Left forelimb (tissue), 1 donor: ENCODE results near the gene LMNTD2.
"Not testable (repeated sequence)": the region's sequence is repeated elsewhere in the genome, so short reads cannot be mapped to it uniquely, and the experiment has no call there.

ENCODE experiments used
- DNase-seq: peaks from one replicate; pipeline ENCODE4 v3.0.0-alpha.2; 2018; ENCODE audit warnings: low spot score

The LMNTD2 gene

GRCh38 chr11:586376-587316 lies 26.1 kb upstream of the LMNTD2 start:
- no peak for DNase-seq

DNA sequence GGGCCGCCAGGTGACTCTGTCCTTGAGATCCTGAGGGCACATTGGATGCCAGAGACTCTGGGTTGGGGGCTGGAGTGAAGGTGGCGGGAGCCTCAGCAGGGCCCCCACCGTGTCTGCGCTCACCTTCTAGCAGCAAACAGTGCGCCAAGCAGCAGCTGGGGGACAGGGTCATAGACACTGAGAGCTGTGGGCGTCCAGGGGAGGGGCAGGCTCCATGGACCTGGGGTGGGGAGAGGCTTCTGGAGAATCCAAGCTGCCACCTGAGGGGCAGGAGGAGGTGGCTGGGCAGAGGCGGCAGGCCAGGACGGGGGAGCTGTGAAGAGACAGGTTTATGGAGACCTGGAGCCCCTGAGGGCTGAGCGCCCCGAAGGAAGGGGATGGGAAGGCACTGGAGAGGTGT lies 23.7 kb upstream of the LMNTD2 start:
- no peak for DNase-seq

DNA sequence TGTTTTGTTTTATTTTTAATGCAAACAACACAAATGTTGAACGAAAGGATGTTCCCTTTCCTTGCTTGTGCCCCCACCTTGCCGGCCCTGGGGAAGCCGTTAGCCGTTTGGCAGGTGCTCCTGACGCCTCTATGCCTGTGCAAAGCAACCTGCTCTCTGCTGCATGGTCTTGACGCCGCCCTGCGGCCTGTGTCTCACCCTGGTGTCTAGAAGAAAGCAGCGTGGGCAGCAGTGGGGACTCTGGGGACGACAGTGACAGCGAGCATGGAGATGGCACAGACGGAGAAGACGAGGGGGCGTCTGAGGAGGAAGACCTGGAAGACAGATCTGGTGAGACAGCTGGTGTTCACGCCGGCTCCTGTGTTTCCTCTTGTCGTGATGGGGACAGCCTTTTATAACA lies 21.2 kb upstream of the LMNTD2 start:
- no peak for DNase-seq

GRCh38 chr11:581342-581741 lies 20.8 kb upstream of the LMNTD2 start:
- no peak for DNase-seq

DNA sequence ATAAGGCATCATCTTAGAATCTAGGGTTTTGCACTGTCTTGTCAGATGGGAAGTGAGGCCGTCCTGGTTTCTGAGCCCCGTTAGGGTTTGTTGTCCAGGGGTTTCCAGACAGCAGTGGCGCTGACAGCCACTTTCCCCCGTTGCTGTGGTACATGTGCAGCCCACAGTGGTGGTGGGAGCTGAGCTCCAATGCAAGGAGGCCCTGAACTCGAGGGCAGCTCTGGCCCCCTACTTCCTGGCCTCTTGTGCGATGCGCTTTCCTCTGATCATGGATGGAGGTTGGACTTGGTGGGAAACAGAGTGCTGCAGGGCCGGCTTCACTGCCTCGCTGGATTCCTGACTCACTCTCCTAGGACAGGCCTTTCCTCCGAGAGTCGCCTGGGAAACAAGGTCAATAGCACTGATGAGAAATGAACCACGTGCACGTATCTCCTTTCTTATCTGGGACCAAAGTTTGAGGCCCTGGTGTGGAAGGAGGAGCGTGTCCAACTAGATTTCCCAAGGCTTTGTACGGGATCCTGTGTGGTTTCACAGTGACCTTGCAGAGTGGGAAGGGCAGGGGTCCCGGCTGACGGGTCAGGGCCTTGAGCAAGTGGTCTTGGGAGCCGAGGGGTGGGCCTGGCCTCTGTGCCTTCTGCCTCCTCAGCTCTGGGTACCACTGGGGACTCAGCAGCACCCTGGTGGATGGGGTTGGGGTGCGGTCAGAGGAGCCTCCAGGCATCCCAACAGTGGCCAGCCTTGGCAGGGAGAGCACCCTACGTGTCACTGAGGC lies 19.5 kb upstream of the LMNTD2 start:
- DNase-seq: no peak

DNA sequence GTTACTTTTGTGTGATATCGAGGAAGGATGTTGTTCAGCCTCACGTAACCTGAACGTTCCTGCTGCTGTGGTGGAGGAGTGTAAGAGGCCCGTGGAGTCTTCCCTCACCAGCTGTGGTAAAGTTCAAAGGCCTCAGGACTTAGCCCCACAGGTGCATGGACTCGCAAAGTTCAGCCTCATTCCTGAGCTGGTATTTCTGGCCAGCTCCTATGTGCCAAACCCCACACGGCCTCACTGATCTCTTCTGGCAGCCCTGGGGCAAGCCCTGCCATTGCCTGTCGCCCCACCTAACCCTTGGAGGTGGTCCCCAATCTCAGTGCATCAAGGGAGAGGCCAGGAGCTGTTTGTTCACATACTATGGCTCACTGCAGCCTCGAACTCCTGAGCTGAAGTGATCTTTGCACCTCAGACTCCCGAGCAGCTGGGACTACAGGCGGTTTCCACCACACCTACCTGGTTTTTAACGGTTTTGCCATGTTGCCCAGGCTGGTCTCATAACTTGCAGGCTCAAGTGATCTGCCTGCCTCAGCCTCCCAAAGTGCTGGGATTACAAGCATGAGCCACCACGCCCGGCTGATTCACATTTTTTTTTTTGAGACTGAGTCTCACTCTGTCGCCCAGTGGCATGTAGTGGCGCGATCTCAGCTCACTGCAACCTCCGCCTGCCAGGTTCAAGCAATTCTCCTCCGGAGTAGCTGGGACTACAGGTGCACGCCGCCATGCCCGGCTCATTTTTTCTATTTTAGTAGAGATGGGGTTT lies 17.9 kb upstream of the LMNTD2 start:
- no peak for DNase-seq

GRCh38 chr11:577611-577894 lies 17.0 kb upstream of the LMNTD2 start:
- no peak for DNase-seq

- no peak for DNase-seq
Measured at GRCh38 chr11:576811-577610, 16.5 kb upstream of the LMNTD2 start.

- peak; percentile 99 for DNase-seq
Measured at GRCh38 chr11:575996-576768, 15.6 kb upstream of the LMNTD2 start, which contains the start of gene PHRF1. Gene PHRF1 (plus strand): TSS chr11:576470. CDS start chr11:581513, 5,043 bp downstream.

- no peak for DNase-seq
Measured at GRCh38 chr11:575313-575995, 14.9 kb upstream of the LMNTD2 start.

- no peak for DNase-seq
Measured at GRCh38 chr11:574632-575312, 14.2 kb upstream of the LMNTD2 start.

GRCh38 chr11:574031-574570 lies 13.6 kb upstream of the LMNTD2 start:
- DNase-seq: not testable (repeated sequence)

- DNase-seq: no peak
Measured at GRCh38 chr11:573146-573759, 12.7 kb upstream of the LMNTD2 start.

GRCh38 chr11:571802-572185 lies 11.3 kb upstream of the LMNTD2 start:
- no peak for DNase-seq

DNA sequence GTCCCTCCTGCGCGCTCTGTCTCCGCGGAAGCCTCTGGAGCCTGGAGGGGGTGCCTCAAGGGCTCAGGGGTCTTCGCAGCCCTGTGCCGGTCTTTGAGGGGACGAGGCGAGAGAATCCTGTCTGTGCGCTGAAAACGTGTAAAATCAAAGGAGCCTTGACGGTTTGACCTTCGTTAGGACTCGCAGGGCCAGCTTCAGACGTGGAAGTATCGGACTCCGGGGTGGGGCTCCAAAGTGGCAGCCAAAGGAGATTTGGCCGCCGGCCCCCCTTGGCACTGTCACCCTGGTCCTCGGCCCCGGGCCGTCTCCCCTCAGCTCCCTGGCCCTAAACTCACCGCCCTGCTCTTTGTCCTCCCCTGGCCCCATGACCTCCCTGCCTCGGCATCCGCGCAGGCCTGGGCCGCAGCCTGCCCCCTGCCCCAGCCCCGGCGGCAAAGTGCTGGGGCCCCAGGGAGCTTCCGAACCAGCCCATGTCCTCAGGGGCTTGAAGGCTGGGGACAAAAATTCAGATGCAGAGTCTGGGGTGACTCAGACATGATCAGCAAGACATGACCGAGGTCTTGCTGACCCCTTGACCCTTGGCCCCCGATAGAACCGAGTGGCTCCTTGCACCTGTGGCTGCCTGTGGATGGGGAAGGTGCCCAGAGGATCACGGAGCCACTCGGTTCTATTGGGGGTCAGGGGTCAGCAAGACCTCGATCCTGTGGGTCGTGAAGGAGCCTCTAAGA lies 8.8 kb upstream of the LMNTD2 start:
- DNase-seq: no peak

- DNase-seq: peak; percentile 96
Measured at GRCh38 chr11:568306-569157, 8.0 kb upstream of the LMNTD2 start.

DNA sequence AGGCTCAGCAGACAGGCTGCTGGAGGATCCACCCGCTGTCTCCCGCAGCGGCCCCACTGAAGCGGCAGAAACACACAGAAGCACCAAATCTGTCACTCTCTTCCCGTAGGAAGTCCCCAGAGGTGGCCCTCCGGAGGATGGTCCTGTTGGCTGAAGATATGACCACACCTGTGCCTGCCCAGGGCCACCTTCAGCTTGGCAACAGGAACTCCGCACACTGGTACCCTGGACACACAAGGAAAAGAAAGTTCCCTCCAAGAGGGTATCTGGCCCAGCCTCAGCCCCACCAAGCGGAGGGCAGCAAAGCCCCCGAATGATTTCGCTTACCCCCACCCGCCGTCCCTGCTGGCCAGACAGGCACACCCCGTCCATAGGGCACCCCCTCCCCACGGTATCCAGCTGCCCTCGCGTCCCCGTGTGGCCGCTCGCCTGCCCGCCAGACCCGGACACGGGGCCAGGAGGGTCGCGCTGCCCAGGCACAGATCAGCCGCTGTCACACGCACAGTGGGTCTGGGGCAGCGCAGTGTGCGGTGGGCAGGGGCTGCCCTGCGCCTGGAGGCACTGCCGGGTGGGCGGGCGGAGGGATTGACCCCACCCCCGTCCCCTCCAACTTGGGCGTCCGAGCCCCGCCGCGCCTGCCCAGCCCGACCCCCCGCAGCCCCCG lies 7.2 kb upstream of the LMNTD2 start:
- no peak for DNase-seq
